H1 (cell line): ENCODE measurements around the gene KCNH1. TPM values are rescaled to one million over a fixed set of nuclear protein-coding genes. Genes with fewer than 3 reads are reported as not detected.

ENCODE experiments used
- CTCF ChIA-PET: fragments of 300-600 bp; sonication (Branson Sonifier 250); formaldehyde crosslinking; loops from one replicate; lab custom pipeline; 2021; ENCODE audit not compliant: partially characterized antibody; lab: Charles Lee
- POLR2A ChIA-PET: fragments of 300-600 bp; sonication (Branson Sonifier 250); formaldehyde crosslinking; loops from one replicate; lab custom pipeline; 2021; ENCODE audit warnings: inconsistent platforms; ENCODE audit not compliant: partially characterized antibody; lab: Charles Lee
- DNase-seq, 2 experiments: peaks; one replicate each; pipeline versions ENCODE4 v3.0.0 to v3.0.0-alpha.2; 2010 to 2022; ENCODE audit warnings: low spot score in 2 of 2, low read depth in 1 of 2, mixed read lengths in 1 of 2
- FAIRE-seq: peaks from 2 replicates; lab custom pipeline; 2011; peaks lifted over from hg19 to GRCh38; lab: Jason Lieb, UNC
- H2AFZ ChIP-seq: 2 replicates; pipeline ENCODE4 v1.8.1; 2012; ENCODE audit warnings: low read length, inconsistent platforms
- H2AK5ac ChIP-seq: 2 replicates; pipeline ENCODE4 v1.6.1; 2013; ENCODE audit warnings: low read depth, low read length
- H2BK120ac ChIP-seq: replicated peaks from 2 replicates; pipeline ENCODE3; 2013; ENCODE audit warnings: low read depth, low read length, inconsistent platforms
- H2BK12ac ChIP-seq: 2 replicates; pipeline ENCODE4 v1.6.1; 2013; ENCODE audit warnings: low read depth, low read length
- H2BK15ac ChIP-seq: 2 replicates; pipeline ENCODE4 v1.6.1; 2013; ENCODE audit warnings: low read length
- H2BK20ac ChIP-seq: 2 replicates; pipeline ENCODE4 v1.6.1; 2013; ENCODE audit warnings: low read length
- H2BK5ac ChIP-seq: 2 replicates; pipeline ENCODE4 v1.6.1; 2013; ENCODE audit warnings: low read depth, low read length
- H3K14ac ChIP-seq: 2 replicates; pipeline ENCODE4 v1.6.1; 2013; ENCODE audit warnings: inconsistent platforms; ENCODE audit not compliant: insufficient read length
- H3K18ac ChIP-seq: 2 replicates; pipeline ENCODE4 v1.6.1; 2013; ENCODE audit warnings: low read length; ENCODE audit errors: extremely low read depth
- H3K23ac ChIP-seq: 2 replicates; pipeline ENCODE4 v1.6.1; 2013; ENCODE audit warnings: inconsistent platforms; ENCODE audit not compliant: insufficient read length
- H3K23me2 ChIP-seq: 2 replicates; pipeline ENCODE4 v1.6.1; 2013; ENCODE audit warnings: low read depth, low read length
- H3K27ac ChIP-seq: 2 replicates; pipeline ENCODE4 v1.6.1; 2011; ENCODE audit warnings: low read depth, low read length, inconsistent platforms
- H3K27me3 ChIP-seq, 4 experiments: replicated peaks in 1 of 4; 1 replicate in 1 of 4; 2 replicates in 3 of 4; pipeline versions ENCODE4 v1.6.1 to v1.8.1; 2011 to 2013; ENCODE audit warnings: low read length in 3 of 4, mild to moderate bottlenecking in 3 of 4, inconsistent platforms in 2 of 4, mixed read lengths in 2 of 4, moderate library complexity in 1 of 4; ENCODE audit not compliant: control insufficient read depth in 3 of 4, insufficient read depth in 3 of 4; ENCODE audit errors: extremely low read depth in 1 of 4
- H3K36me3 ChIP-seq, 4 experiments: 2 replicates each; pipeline versions ENCODE4 v1.6.1 to v1.8.1; 2011 to 2013; ENCODE audit warnings: mild to moderate bottlenecking in 4 of 4, low read length in 3 of 4, moderate library complexity in 2 of 4, control low read depth in 1 of 4, inconsistent platforms in 1 of 4; ENCODE audit not compliant: insufficient read depth in 4 of 4, control insufficient read depth in 2 of 4
- H3K4ac ChIP-seq: replicated peaks from 2 replicates; pipeline ENCODE3; 2013; ENCODE audit warnings: low read length, low read depth, mixed read lengths, inconsistent platforms; ENCODE audit not compliant: insufficient read length
- H3K4me1 ChIP-seq, 4 experiments: replicated peaks in 1 of 4; 1 replicate in 1 of 4; 2 replicates in 3 of 4; pipeline versions ENCODE4 v1.6.1 to v1.8.1; 2011 to 2013; ENCODE audit warnings: low read length in 3 of 4, inconsistent platforms in 2 of 4, mixed read lengths in 1 of 4; ENCODE audit not compliant: insufficient read depth in 4 of 4, control insufficient read depth in 3 of 4
- H3K4me2 ChIP-seq, 2 experiments: 2 replicates each; pipeline versions ENCODE4 v1.6.1 to v1.8.1; 2011 to 2013; ENCODE audit warnings: low read depth in 2 of 2, low read length in 2 of 2, control low read depth in 1 of 2, inconsistent platforms in 1 of 2, mild to moderate bottlenecking in 1 of 2; ENCODE audit not compliant: insufficient read depth in 1 of 2
- H3K4me3 ChIP-seq, 4 experiments: fragments of 200-600, 300-600 bp in 1 of 4; sonication (generic), shearing (Covaris generic), sonication (Bioruptor Twin) in 1 of 4; 2 replicates each; pipeline versions ENCODE4 v1.5.1 to v1.8.1; 2011 to 2016; ENCODE audit warnings: low read length in 4 of 4, low read depth in 3 of 4, control low read depth in 2 of 4, inconsistent platforms in 2 of 4, mild to moderate bottlenecking in 2 of 4, mixed read lengths in 1 of 4, moderate library complexity in 1 of 4; ENCODE audit not compliant: insufficient read depth in 2 of 4; ENCODE audit errors: extremely low read depth in 1 of 4
- H3K56ac ChIP-seq: replicated peaks from 2 replicates; pipeline ENCODE3; 2013; ENCODE audit warnings: low read depth, mild to moderate bottlenecking, mixed read lengths, low read length, inconsistent platforms; ENCODE audit not compliant: insufficient read length
- H3K79me1 ChIP-seq: 2 replicates; pipeline ENCODE4 v1.6.1; 2013; ENCODE audit warnings: low read depth, low read length, control low read depth
- H3K79me2 ChIP-seq, 2 experiments: 2 replicates each; pipeline versions ENCODE4 v1.6.1 to v1.8.1; 2012 to 2013; ENCODE audit warnings: low read length in 2 of 2, mild to moderate bottlenecking in 2 of 2, inconsistent platforms in 1 of 2; ENCODE audit not compliant: insufficient read depth in 2 of 2, control insufficient read depth in 1 of 2
- H3K9ac ChIP-seq, 4 experiments: replicated peaks in 1 of 4; 1 replicate in 1 of 4; 2 replicates in 3 of 4; pipeline versions ENCODE4 v1.6.1 to v1.8.1; 2011 to 2013; ENCODE audit warnings: low read depth in 3 of 4, low read length in 3 of 4, control low read depth in 2 of 4, mild to moderate bottlenecking in 2 of 4, moderate library complexity in 2 of 4, inconsistent platforms in 1 of 4; ENCODE audit errors: extremely low read depth in 1 of 4
- H3K9me3 ChIP-seq, 2 experiments: 2 replicates each; pipeline versions ENCODE4 v1.6.1 to v1.8.1; 2012 to 2013; ENCODE audit warnings: mild to moderate bottlenecking in 2 of 2, moderate library complexity in 2 of 2, control low read depth in 1 of 2, inconsistent platforms in 1 of 2, low read depth in 1 of 2, low read length in 1 of 2, mixed read lengths in 1 of 2; ENCODE audit not compliant: insufficient read depth in 2 of 2
- H4K20me1 ChIP-seq, 2 experiments: replicated peaks in 1 of 2; 2 replicates each; pipeline versions ENCODE3 to v1.8.1; 2011 to 2013; ENCODE audit warnings: inconsistent platforms in 2 of 2, low read length in 2 of 2, mild to moderate bottlenecking in 1 of 2; ENCODE audit not compliant: insufficient read depth in 2 of 2, control insufficient read depth in 1 of 2
- H4K5ac ChIP-seq: 2 replicates; pipeline ENCODE4 v1.6.1; 2013; ENCODE audit warnings: low read length, low read depth, mixed read lengths, inconsistent platforms; ENCODE audit not compliant: insufficient read length
- H4K8ac ChIP-seq: 2 replicates; pipeline ENCODE4 v1.8.0; 2013; ENCODE audit warnings: mild to moderate bottlenecking, moderate library complexity, low read length, inconsistent platforms; ENCODE audit not compliant: insufficient read depth; ENCODE audit errors: extremely low read depth
- H4K91ac ChIP-seq: replicated peaks from 2 replicates; pipeline ENCODE3; 2013; ENCODE audit warnings: low read length, mixed read lengths, inconsistent platforms; ENCODE audit not compliant: insufficient read length
- GABPA ChIP-seq: IDR thresholded peaks from 2 replicates; pipeline ENCODE4 v1.6.1; 2011; ENCODE audit warnings: mild to moderate bottlenecking, low read length, moderate library complexity, borderline replicate concordance; ENCODE audit not compliant: insufficient read depth
- MAFK ChIP-seq: IDR thresholded peaks from 2 replicates; pipeline ENCODE4 v1.6.1; 2012; ENCODE audit warnings: low read depth, mild to moderate bottlenecking, improper control_type of control experiment, low read length
- PHF8 ChIP-seq: fragments of 200-600 bp; sonication (generic); conservative IDR thresholded peaks from 2 replicates; pipeline ENCODE4 v1.7.1; 2012; ENCODE audit warnings: low read depth, mild to moderate bottlenecking, inconsistent platforms, low read length, moderate library complexity
- WGBS, 2 experiments: shearing (Covaris generic) in 1 of 2; methylation state at CpG; one replicate each; pipeline versions ENCODE4 v1.1.6 to v1.1.7; 2013 to 2015; ENCODE audit warnings: low lambda C conversion rate in 2 of 2, mixed read lengths in 2 of 2, inconsistent platforms in 1 of 2, low coverage in 1 of 2, missing lambda C conversion rate in 1 of 2; ENCODE audit not compliant: insufficient replicate concordance in 2 of 2, insufficient coverage in 1 of 2, insufficient read length in 1 of 2; ENCODE audit errors: extremely low coverage in 1 of 2, missing lambda C conversion rate in 1 of 2; 5-methylcytosine and 5-hydroxymethylcytosine counted together
- polyA plus RNA-seq, 7 experiments: library from polyadenylated mRNA; depleted of rRNA in 3 of 7; stranded (reverse) in 5 of 7; unstranded in 2 of 7; fragments of >200 nt in 5 of 7; fragments of 200-250 nt in 2 of 7; gene quantifications; 1 replicate in 5 of 7; 2 replicates in 1 of 7; 4 replicates in 1 of 7; pipeline versions ENCODE4 v1.2.1 to v1.2.3, GENCODE V29; 2011 to 2013; ENCODE audit warnings: missing spikeins in 2 of 7, mixed read lengths in 2 of 7
- total RNA-seq: library from RNA; stranded (reverse); fragmentation: NEBNext Ultra II Directional; extraction: Animal tissue kit (Norgen Biotek cat#: 25700); gene quantifications from 2 replicates; pipeline ENCODE4 v1.2.1, GENCODE V29; 2021

KCNH1 gene
- total and polyA plus RNA-seq, 2 of the 8 experiments (the other 6 are each of a cell fraction or from before 2014, with no cell fraction given), result 0.27 to 0.34 TPM

DNA sequence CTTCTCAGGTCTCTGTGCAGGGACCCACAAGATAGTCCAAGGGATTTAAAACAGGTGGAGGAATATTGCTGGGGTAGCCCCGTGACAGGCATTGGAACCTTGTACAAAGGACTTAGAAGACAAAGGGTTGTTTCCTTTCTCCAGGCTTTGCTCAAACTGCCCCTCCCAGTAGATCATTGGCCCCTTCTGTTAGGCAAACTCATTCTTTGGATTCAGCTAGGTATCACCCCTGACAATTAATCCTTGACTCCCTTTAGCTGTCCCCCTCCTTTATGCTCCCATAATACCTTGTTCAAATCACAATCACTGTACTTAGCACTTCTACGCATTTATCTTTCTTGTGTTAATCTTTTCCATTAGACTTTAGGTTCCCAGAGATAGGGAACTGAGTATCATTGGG, 360.5 kb downstream of the KCNH1 start:
- H3K23me2 ChIP-seq, result no peaks in the 10 kb centered on the region
- no peak overlapping the region for H3K14ac ChIP-seq
- H3K27me3 ChIP-seq, result no peaks in the 10 kb centered on the region
- no peak overlapping the region for H3K27ac ChIP-seq
- 94% methylated on average over 2 of the region's 2 CpGs; no CpG with 5 or more reads in 1 of the 2 experiments for whole genome bisulfite sequencing, 2 experiments
- FAIRE-seq (no peak), DNase-seq (no peak)
- H2AFZ ChIP-seq, result no peak overlapping the region
- no peak overlapping the region for H4K8ac ChIP-seq
- no peak overlapping the region for H3K56ac ChIP-seq
- H2BK5ac ChIP-seq, result no peak overlapping the region
- no peak overlapping the region for H3K23ac ChIP-seq
- H3K4me3 ChIP-seq, result no peak overlapping the region
- CTCF ChIA-PET, result interaction anchor here (1.1 kb wide), 1 partner anchor 371 kb away, joined by 3 read pairs; no protein-coding TSS in a partner anchor
- H2BK12ac ChIP-seq, result no peak overlapping the region
- H2BK120ac ChIP-seq, result no peak overlapping the region
- 0 out of 7 replicates have a peak, but pooled peaks cover 0 to 2% (median 0%) of the 10 kb centered on the region in 4 experiments for H3K4me1 ChIP-seq
- H3K4me2 ChIP-seq, result no peak overlapping the region
- POLR2A ChIA-PET, result no interaction called here
- no peaks in the 10 kb centered on the region for H3K79me1 ChIP-seq
- no peaks in the 10 kb centered on the region for H3K9me3 ChIP-seq
- H2BK15ac ChIP-seq, result no peak overlapping the region
- H2BK20ac ChIP-seq, result no peak overlapping the region
- no peak overlapping the region for H4K91ac ChIP-seq
- no peak overlapping the region for H3K9ac ChIP-seq
- H2AK5ac ChIP-seq, result no peak overlapping the region
- no peak overlapping the region for H3K4ac ChIP-seq
- no peaks in the 10 kb centered on the region for H3K79me2 ChIP-seq
- H4K20me1 ChIP-seq, result no peaks in the 10 kb centered on the region
- H3K18ac ChIP-seq, result no peak overlapping the region
- H3K36me3 ChIP-seq, result no peaks in the 10 kb centered on the region
- H4K5ac ChIP-seq, result no peak overlapping the region
- no peak for TF ChIP-seq MAFK
- TF ChIP-seq PHF8, result no peak
- no peak for TF ChIP-seq GABPA
